Kidney (tissue), 14 donors: ENCODE results near the gene SFTPB. TPM values are rescaled to one million over a fixed set of nuclear protein-coding genes. Genes with fewer than 3 reads are reported as not detected.

Experiments
- DNase-seq, 5 donors: peaks; one replicate each; pipeline ENCODE4 v3.0.0-alpha.2; 2013 to 2020
- FAIRE-seq: peaks from 2 replicates; lab custom pipeline; 2012; peaks lifted over from hg19 to GRCh38; lab: Jason Lieb, UNC
- H3K27ac ChIP-seq, 2 donors: one replicate each; pipeline ENCODE4 v1.7.0; 2013; ENCODE audit warnings: low read depth in 2 of 2, low read length in 2 of 2, inconsistent platforms in 1 of 2
- H3K27me3 ChIP-seq: one replicate; pipeline ENCODE4 v1.7.1; 2013; ENCODE audit warnings: low read length, inconsistent platforms; ENCODE audit not compliant: control insufficient read depth, insufficient read depth
- H3K36me3 ChIP-seq, 3 donors: one replicate each; pipeline versions ENCODE4 v1.7.0 to v1.7.1; 2013; ENCODE audit warnings: low read length in 3 of 3, control low read depth in 1 of 3, inconsistent platforms in 1 of 3; ENCODE audit not compliant: insufficient read depth in 3 of 3, control insufficient read depth in 2 of 3
- H3K4me1 ChIP-seq, 3 donors: one replicate each; pipeline versions ENCODE4 v1.7.0 to v1.7.1; 2013; ENCODE audit warnings: low read length in 3 of 3, inconsistent platforms in 1 of 3, low read depth in 1 of 3; ENCODE audit not compliant: control insufficient read depth in 2 of 3, insufficient read depth in 2 of 3
- H3K4me3 ChIP-seq, 3 donors: one replicate each; pipeline versions ENCODE4 v1.7.0 to v1.8.1; 2013; ENCODE audit warnings: low read length in 3 of 3, control low read depth in 1 of 3, inconsistent platforms in 1 of 3
- H3K9ac ChIP-seq, 3 donors: one replicate each; pipeline versions ENCODE4 v1.7.0 to v1.7.1; 2013; ENCODE audit warnings: low read length in 3 of 3, control low read depth in 1 of 3, inconsistent platforms in 1 of 3
- H3K9me3 ChIP-seq, 3 donors: one replicate each; pipeline versions ENCODE4 v1.7.0 to v1.7.1; 2013; ENCODE audit warnings: low read length in 3 of 3, control low read depth in 1 of 3, inconsistent platforms in 1 of 3; ENCODE audit not compliant: control insufficient read depth in 2 of 3, insufficient read depth in 1 of 3
- CTCF ChIP-seq: IDR thresholded peaks from 3 replicates; pipeline ENCODE4 v1.5.1; 2012; ENCODE audit warnings: mild to moderate bottlenecking, moderate library complexity, borderline replicate concordance; ENCODE audit not compliant: insufficient read depth; ENCODE audit errors: extremely low read depth
- intact Hi-C: fragments of 100-400 bp; cut with DNase I; formaldehyde crosslinking; loops from one replicate; pipeline ENCODE4 v1.11.1; 2022
- polyA plus RNA-seq: library from polyadenylated mRNA; stranded (reverse); fragments of 350-450 nt; fragmentation: Illumina TruSeq; extraction: RNeasy Lipid Tissue Mini Kit (QIAGEN cat#74804); gene quantifications from one replicate; pipeline ENCODE4 v1.2.3, GENCODE V29; 2014; ENCODE audit warnings: low read depth, low replicate concordance; ENCODE audit not compliant: insufficient read depth
- total RNA-seq: library from RNA; stranded (reverse); fragmentation: NEBNext Ultra II Directional; extraction: Animal tissue kit (Norgen Biotek cat#: 25700); gene quantifications from one replicate; pipeline ENCODE4 v1.2.1, GENCODE V29; 2021
- donor health status: control.
- donor health status: control.
- donor health status: control.
- donor health status: control.
- donor health status: control.
- donor health status: DM: yes; HTN: yes; CAD: no.
- donor health status: Normal renal cell carcinoma (clear cell type).

SFTPB gene
- total and polyA plus RNA-seq, 2 donors from 2014 or later = 0.92 to 1.3 TPM

GRCh38 chr2:85668857-85669142 lies 801 bp upstream of the SFTPB start:
- H3K36me3 ChIP-seq = no peaks in the 10 kb centered on the region
- no peaks in the 10 kb centered on the region for H3K4me1 ChIP-seq
- no peak overlapping the region for H3K27ac ChIP-seq
- DNase-seq (no peak), FAIRE-seq (no peak)
- no peak for TF ChIP-seq CTCF
- no peaks in the 10 kb centered on the region for H3K9me3 ChIP-seq
- no peak overlapping the region for H3K4me3 ChIP-seq
- H3K9ac ChIP-seq = no peak overlapping the region
- intact Hi-C loops = no loop called here
- H3K27me3 ChIP-seq = no peaks in the 10 kb centered on the region

GRCh38 chr2:85667561-85668008 lies 414 bp downstream of the SFTPB start:
- H3K9me3 ChIP-seq = no peaks in the 10 kb centered on the region
- no peak overlapping the region for H3K4me3 ChIP-seq
- DNase-seq (no peak), FAIRE-seq (no peak)
- intact Hi-C loops = no loop called here
- no peak overlapping the region for H3K9ac ChIP-seq
- no peak for TF ChIP-seq CTCF
- no peaks in the 10 kb centered on the region for H3K27me3 ChIP-seq
- no peak overlapping the region for H3K27ac ChIP-seq
- no peaks in the 10 kb centered on the region for H3K36me3 ChIP-seq
- H3K4me1 ChIP-seq = no peaks in the 10 kb centered on the region

GRCh38 chr2:85666435-85667316 lies 1.3 kb downstream of the SFTPB start:
- TF ChIP-seq CTCF = no peak
- no peak overlapping the region for H3K9ac ChIP-seq
- H3K4me3 ChIP-seq = no peak overlapping the region
- DNase-seq (no peak), FAIRE-seq (no peak)
- H3K9me3 ChIP-seq = no peaks in the 10 kb centered on the region
- no peaks in the 10 kb centered on the region for H3K4me1 ChIP-seq
- H3K36me3 ChIP-seq = no peaks in the 10 kb centered on the region
- no peaks in the 10 kb centered on the region for H3K27me3 ChIP-seq
- H3K27ac ChIP-seq = no peak overlapping the region
- intact Hi-C loops = no loop called here
